HG03280 (cell line): ENCODE data around the gene MED12.

Source experiments
- ATAC-seq: cut with Tn5 transposase; IDR thresholded peaks from one replicate; pipeline ENCODE4 v1.9.1; 2021; ENCODE audit warnings: mild to moderate bottlenecking, moderate library complexity; ENCODE audit not compliant: unreplicated experiment

MED12 gene

GRCh38 chrX:71118032-71118984, at the start of gene MED12:
TSS of gene MED12 (plus strand) at chrX:71118596. CDS start at chrX:71118755, 159 bp downstream.
- peak; percentile 95 for ATAC-seq

DNA sequence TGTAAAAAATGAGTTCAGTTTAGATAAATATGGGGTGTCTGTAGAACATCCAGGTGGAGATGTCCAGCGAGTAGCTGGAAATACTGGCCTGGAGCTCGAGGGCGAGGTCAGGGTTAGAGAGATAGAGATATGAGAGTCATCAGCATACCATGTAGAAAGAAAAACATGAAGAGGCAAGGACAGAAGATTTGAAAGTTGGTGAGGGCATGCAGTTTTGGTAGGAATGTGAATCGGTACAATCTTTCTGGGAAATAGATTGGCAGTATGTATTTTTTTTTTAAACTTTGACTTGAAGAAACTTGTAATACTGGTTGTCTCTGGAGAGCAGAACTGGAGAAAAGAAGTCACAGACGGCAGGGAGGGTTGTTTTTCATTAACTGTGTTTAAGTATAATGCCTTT, 47.9 kb upstream of the MED12 start:
- ATAC-seq: no peak

GRCh38 chrX:71081330-71082123, 36.9 kb upstream of the MED12 start:
- ATAC-seq: no peak

- ATAC-seq: no peak
Measured at GRCh38 chrX:71082124-71082647, 36.2 kb upstream of the MED12 start.

- no peak for ATAC-seq
Measured at GRCh38 chrX:71082822-71083221, 35.6 kb upstream of the MED12 start.

GRCh38 chrX:71085900-71086299, 32.5 kb upstream of the MED12 start:
- ATAC-seq: no peak

GRCh38 chrX:71091263-71091662, 27.1 kb upstream of the MED12 start:
- no peak for ATAC-seq

DNA sequence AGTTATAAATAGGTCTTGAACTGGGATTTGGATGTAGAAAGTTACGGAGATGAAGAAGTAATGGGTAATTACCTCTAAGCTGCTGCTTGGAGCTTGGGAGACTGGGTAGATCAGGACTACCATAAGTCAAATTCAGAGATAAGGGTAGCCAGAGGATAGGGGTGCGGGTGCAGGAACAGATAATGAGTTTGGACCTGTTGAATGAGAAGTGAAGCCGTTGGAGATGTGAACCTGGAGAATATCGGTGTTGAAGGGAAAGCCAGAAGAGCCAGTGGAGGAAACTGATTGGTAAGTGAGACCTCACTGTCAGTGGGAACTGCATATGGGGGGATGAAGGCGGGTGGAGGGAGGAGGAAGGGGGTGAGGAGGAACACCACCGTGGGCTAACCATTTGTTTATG, 23.4 kb upstream of the MED12 start:
- no peak for ATAC-seq

DNA sequence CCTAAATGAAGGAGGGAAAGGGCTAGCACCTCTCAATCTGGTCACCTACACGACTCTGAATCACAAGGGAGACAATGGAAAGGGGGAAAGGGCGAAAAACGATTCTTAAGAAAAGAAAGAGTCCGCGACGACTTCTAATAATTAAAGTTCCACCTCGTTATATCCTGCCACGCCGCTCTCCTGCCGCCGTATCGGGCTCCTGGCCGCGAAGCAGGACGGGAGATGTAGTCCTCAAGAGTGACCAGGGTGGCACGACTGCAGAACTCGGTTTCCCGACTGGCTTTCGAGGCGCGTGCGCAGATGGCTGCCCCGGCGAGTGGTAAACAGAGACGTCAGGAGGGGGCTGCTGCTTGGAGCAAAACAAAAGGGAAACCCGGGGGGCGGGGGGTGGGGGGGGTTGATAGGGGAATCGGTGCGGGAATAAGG, 22.8 kb upstream of the MED12 start, which contains the start of gene FOXO4:
FOXO4 (plus strand) TSS at position 297 of the 426 bp plus-strand sequence. CDS start 678 bp downstream, outside the sequence.
- ATAC-seq: peak; percentile 87

DNA sequence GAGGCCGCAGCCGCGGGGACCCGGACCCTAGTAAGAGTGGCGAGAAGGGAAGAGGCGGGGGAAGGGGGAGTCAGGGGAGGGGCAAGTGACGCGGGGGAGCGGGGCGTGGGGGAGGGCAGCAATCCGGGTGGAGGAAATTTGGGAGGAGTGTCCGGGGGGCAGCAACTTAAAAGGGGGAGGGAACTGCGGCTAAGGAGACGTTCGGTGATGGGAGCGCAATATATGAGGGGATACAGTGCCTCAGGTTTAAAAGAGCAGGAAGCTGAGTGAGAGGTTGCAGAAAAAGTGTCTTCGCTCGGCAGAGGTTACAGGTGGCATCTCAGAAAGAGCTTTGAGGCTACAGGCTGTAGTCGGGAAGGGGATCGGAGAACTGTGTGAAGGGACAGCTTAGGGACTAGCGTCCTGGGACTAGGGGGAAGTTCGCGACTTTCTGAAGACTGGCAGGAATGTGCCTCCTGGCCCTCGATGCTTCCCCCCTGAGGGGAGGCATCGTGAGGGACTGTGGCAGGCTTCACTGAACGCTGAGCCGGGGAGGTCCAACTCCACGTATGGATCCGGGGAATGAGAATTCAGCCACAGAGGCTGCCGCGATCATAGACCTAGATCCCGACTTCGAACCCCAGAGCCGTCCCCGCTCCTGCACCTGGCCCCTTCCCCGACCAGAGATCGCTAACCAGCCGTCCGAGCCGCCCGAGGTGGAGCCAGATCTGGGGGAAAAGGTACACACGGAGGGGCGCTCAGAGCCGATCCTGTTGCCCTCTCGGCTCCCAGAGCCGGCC, 22.2 kb upstream of the MED12 start:
- peak; percentile 15 for ATAC-seq

GRCh38 chrX:71096760-71097032, 21.7 kb upstream of the MED12 start:
- ATAC-seq: no peak

DNA sequence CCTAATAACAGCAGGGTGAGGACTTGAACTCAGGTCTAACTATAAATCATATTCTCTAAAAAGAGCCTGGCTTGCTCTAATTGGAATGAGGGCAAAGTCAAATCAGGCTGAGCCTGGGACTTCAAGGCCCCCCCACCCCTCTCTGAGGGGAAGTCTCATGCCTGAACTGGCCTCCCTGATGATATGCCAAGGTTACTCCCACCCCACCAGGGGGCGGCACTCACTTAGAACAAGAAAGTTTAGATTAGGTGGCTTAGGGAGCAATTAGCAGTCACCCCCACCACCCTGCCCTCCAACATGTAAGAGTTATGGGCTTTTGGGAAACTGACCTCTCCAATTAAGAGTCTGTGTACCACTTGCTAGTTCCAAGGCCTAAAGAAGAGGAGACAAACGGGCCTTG, 20.1 kb upstream of the MED12 start:
- ATAC-seq: no peak

- ATAC-seq: no peak
Measured at GRCh38 chrX:71098951-71099506, 19.4 kb upstream of the MED12 start.

GRCh38 chrX:71099736-71100135, 18.7 kb upstream of the MED12 start:
- no peak for ATAC-seq

DNA sequence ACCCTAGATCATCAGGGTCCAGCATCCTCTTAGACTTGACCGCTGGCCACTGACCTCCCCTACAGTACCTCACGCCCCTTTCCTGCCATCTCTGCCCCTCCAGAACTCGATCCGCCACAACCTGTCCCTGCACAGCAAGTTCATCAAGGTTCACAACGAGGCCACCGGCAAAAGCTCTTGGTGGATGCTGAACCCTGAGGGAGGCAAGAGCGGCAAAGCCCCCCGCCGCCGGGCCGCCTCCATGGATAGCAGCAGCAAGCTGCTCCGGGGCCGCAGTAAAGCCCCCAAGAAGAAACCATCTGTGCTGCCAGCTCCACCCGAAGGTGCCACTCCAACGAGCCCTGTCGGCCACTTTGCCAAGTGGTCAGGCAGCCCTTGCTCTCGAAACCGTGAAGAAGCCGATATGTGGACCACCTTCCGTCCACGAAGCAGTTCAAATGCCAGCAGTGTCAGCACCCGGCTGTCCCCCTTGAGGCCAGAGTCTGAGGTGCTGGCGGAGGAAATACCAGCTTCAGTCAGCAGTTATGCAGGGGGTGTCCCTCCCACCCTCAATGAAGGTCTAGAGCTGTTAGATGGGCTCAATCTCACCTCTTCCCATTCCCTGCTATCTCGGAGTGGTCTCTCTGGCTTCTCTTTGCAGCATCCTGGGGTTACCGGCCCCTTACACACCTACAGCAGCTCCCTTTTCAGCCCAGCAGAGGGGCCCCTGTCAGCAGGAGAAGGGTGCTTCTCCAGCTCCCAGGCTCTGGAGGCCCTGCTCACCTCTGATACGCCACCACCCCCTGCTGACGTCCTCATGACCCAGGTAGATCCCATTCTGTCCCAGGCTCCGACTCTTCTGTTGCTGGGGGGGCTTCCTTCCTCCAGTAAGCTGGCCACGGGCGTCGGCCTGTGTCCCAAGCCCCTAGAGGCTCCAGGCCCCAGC, 17.6 kb upstream of the MED12 start:
- no peak for ATAC-seq

DNA sequence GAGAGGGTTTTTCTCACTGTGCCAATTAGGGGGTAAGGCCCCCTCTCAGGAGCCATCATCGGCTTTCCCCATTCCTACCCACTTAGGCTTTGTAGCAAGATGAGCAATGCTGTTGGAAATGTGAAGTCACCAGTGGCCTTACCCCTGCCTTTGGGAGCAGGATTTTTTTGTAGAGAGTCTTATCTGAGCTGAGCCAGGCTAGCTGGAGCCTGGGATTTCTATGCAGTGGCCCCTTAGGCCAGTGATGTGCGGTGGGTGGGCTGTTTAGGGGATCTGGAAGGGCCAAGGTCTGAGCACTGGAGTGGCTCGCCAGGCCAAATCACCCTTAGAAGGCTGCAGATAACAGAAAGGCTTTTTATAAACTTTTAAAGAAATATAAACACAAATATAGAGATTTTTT, 16.1 kb upstream of the MED12 start:
- ATAC-seq: no peak

DNA sequence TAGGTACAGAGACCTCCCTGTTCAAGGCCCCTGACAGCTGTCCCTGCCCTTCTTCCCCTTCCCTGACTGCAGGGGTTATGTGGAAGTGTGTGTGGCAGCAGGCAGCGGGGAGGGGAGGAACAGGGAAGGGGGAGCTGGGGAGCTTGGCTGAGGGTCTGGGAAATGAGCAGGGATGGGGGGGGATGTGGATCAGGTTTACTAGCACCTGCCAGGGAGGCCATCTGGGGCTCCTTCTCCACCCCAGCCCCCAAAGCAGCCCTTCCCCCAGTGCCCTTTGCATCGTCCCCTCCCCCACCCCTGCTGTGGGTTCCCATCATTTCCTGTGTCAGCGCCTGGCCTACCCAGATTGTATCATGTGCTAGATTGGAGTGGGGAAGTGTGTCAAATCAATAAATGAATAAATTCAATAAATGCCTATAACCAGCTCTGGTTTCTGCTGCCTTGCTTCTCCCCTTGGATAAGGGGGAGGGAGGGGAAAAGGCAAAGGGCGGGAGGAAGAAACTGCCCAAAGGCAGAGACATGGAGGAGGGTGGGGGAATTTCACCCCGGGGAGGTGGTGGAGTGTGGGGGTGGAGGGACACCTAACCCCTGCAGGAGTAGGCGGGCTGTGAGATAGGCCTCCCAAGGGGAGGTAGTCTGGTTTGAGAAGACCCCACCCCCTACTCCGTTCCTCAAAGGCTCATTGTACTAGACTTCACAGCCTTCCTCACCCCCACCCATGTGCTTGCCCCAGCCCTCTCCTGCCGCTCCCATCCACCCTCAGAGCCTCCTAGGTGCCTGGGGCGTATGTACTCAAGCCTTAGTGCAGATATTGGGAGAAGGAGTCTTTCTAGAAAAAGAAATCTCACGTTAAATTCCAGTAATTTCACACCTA, 15.0 kb upstream of the MED12 start:
- no peak for ATAC-seq

DNA sequence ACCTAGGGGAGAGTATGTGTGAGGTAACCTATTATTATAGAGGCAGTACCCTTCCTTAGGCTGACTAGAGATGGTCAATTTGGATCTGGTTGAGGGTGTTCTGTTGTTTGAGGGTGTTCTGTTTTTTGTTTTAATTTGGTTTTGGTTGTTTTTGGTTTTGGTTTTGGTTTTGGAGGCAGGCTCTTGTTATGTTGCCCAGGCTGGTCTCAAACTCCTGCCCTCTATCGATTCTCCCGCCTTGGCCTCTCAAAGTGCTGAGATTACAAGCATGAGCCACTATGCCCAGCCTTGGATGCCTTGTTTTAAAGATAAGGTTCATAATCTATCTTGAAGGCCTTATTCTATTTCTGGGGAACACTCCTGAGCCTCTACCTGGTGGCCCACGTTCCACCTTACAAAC, 12.8 kb upstream of the MED12 start:
- ATAC-seq: no peak

DNA sequence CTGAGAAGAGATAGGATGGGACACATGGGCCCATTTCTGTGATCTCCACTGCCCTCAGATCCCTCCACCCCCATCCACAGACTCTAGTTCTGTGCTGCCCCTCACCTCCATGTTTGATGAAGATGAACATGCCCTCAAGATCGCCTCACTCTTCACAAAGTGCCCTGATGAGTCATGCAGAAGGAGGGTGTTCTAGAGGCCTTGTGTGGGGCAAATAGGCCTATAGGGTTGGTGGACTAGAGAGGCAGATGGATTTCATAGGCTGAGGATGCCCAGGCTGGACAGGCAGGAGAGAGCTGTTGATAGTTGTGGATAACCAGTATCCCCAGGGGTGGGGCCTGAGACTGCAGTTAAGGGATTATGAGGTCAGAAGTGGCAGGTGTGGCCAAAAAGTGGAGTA, 12.0 kb upstream of the MED12 start, which contains the start of gene CXorf65:
CXorf65 (minus strand) TSS at position 314 of the 400 bp plus-strand sequence; CDS start at position 130, 184 bp downstream.
- no peak for ATAC-seq
